Smooth muscle cell (in vitro differentiated cells): ENCODE results near the gene BZW2. TPM values are rescaled to one million over a fixed set of nuclear protein-coding genes. Genes with fewer than 3 reads are reported as not detected.
"Not testable (repeated sequence)": the region's sequence is repeated elsewhere in the genome, so short reads cannot be mapped to it uniquely, and the experiment has no call there.

ENCODE experiments used
- DNase-seq: peaks from one replicate; lab custom pipeline; 2025; ENCODE audit not compliant: unreplicated experiment; lab: John Stamatoyannopoulos, UW
- H2AFZ ChIP-seq: fragments of 200-600 bp; sonication (generic); 2 replicates; pipeline ENCODE4 v1.6.0; 2016; ENCODE audit warnings: antibody characterized with exemption, low read depth, mild to moderate bottlenecking
- H3F3A ChIP-seq: fragments of 200-600 bp; sonication (generic); 2 replicates; pipeline ENCODE4 v1.6.0; 2017; ENCODE audit warnings: antibody characterized with exemption, low read depth
- H3K27ac ChIP-seq: fragments of 200-600 bp; sonication (generic); 2 replicates; pipeline ENCODE4 v1.5.1; 2016; ENCODE audit warnings: low read depth, mild to moderate bottlenecking
- H3K27me3 ChIP-seq: fragments of 200-600 bp; sonication (generic); 2 replicates; pipeline ENCODE4 v1.6.1; 2016; ENCODE audit warnings: low read depth, mild to moderate bottlenecking
- H3K36me3 ChIP-seq: fragments of 200-600 bp; sonication (generic); 2 replicates; pipeline ENCODE4 v1.5.1; 2016; ENCODE audit warnings: low read depth
- H3K4me1 ChIP-seq: fragments of 200-600 bp; sonication (generic); 2 replicates; pipeline ENCODE4 v1.5.1; 2016; ENCODE audit warnings: low read depth
- H3K4me2 ChIP-seq: fragments of 200-600 bp; sonication (generic); 2 replicates; pipeline ENCODE4 v1.6.0; 2016; ENCODE audit warnings: mild to moderate bottlenecking
- H3K4me3 ChIP-seq: fragments of 200-600 bp; sonication (generic); 2 replicates; pipeline ENCODE4 v1.5.1; 2016; ENCODE audit warnings: mild to moderate bottlenecking
- H3K79me2 ChIP-seq: fragments of 200-600 bp; sonication (generic); 2 replicates; pipeline ENCODE4 v1.6.0; 2016; ENCODE audit warnings: low read depth, mild to moderate bottlenecking
- H3K9ac ChIP-seq: fragments of 200-600 bp; sonication (generic); 2 replicates; pipeline ENCODE4 v1.6.0; 2016; ENCODE audit warnings: low read depth
- H3K9me3 ChIP-seq: fragments of 200-600 bp; sonication (generic); replicated peaks from 2 replicates; pipeline ENCODE4 v1.5.1; 2016; ENCODE audit warnings: low read depth
- H4K20me1 ChIP-seq: fragments of 200-600 bp; sonication (generic); 2 replicates; pipeline ENCODE4 v1.6.0; 2016; ENCODE audit warnings: low read depth
- WGBS: methylation state at CpG from one replicate; pipeline ENCODE4 v1.1.7; 2016; ENCODE audit warnings: low lambda C conversion rate; 5-methylcytosine and 5-hydroxymethylcytosine counted together
- polyA plus RNA-seq: library from polyadenylated mRNA; unstranded; fragments of >200 nt; fragmentation: Nextera tagmentation; extraction: Ambion mirVana; gene quantifications from 2 replicates; pipeline ENCODE4 v1.2.1, GENCODE V29; 2016
- total RNA-seq: library from RNA; depleted of rRNA; stranded (reverse); fragments of >200 nt; gene quantifications from 2 replicates; pipeline ENCODE4 v1.2.3, GENCODE V29; 2014
- TF ChIP-seq, protein P1 (sequence below): fragments of 200-600 bp; sonication (generic); IDR thresholded peaks from 2 replicates; pipeline ENCODE4 v1.5.1; 2017; ENCODE audit warnings: borderline replicate concordance, mild to moderate bottlenecking, antibody characterized with exemption; ENCODE audit not compliant: insufficient read depth, poor library complexity, severe bottlenecking

The BZW2 gene
- total and polyA plus RNA-seq, 2 experiments from 2014 or later = 56.1 to 83.7 TPM

DNA sequence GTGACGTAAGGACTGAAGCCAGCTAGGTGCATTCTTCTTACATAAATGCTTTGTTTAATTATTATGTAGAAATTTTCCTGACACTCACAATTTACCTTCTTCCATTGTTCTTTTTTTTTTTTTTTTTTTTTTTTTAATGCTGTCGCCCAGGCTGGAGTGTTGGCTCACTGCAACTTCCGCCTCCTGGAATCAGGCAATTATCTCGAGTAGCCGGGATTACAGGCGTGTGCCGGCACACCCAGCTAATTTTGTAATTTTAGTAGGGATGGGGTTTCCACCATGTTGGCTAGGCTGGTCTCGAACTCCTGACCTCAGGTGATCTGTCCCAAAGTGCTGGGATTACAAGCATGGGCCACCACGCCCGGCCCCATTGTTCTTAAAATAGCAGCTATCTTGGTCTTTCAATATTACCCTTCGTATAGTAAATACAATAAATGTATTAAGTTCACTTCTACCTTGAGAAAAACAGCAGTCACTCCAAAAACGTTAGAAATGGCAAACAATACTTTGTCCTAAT lies 32.1 kb downstream of the BZW2 start:
- 86% methylated on average over 12 of the region's 12 CpGs for WGBS

DNA sequence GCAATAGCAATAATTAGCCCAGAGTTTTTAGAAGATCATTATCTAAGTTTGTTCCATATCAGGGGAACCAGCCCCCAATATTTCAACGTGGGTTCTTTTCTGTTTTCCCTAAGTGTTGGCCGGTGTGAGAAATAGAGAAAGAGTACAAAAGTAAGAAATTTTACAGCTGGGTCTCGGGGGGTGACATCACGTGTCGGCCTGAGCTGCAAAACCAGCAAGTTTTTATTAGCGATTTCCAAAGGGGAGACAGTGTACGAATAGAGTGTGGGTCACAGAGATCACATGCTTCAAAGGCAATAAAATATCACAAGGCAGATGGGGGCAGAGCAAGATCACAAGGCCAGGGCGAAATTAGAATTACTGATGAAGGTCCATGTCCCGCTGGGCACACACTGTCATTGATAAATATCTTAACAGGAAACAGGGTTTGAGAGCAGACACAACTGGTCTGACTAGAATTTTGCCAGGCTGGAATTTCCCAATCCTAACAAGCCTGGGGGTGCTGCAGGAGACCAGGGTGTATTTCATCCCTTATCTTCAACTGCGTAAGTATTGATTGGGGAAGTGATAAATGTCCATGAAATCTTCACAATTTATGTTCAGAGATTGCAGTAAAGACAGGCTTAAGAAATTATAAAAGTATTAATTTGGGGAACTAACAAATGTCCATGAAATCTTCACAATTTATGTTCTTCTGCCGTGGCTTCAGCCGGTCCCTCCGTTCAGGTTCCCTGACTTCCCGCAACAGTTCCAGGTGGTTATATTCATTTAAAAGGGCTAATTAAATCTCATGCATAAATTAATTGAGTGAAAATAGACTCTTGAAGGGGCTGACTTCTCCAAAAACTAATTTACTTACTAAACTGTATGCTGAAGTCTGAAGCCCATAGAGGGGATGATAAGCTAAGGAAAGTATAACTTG lies 32.9 kb downstream of the BZW2 start:
- Histone ChIP-seq H3K36me3 (peaks cover 22% of the 10 kb centered on the region), H3K27ac (peak overlapping the region; percentile 17)
- H3K4me3 ChIP-seq, H4K20me1 ChIP-seq, H3K27me3 ChIP-seq, H3K9me3 ChIP-seq, H3K4me1 ChIP-seq, H3F3A ChIP-seq, H3K9ac ChIP-seq, H3K4me2 ChIP-seq, H3K79me2 ChIP-seq, H2AFZ ChIP-seq, DNase-seq: not testable (repeated sequence)
- WGBS = 61% methylated on average over 14 of the region's 14 CpGs

More for the DNA sequence above, 32.1 kb downstream of the BZW2 start:
- H3K79me2 ChIP-seq = peaks cover 13% of the 10 kb centered on the region
- DNase-seq = no peak
- no peaks in the 10 kb centered on the region for H4K20me1 ChIP-seq
- TF ChIP-seq, protein P1, sequence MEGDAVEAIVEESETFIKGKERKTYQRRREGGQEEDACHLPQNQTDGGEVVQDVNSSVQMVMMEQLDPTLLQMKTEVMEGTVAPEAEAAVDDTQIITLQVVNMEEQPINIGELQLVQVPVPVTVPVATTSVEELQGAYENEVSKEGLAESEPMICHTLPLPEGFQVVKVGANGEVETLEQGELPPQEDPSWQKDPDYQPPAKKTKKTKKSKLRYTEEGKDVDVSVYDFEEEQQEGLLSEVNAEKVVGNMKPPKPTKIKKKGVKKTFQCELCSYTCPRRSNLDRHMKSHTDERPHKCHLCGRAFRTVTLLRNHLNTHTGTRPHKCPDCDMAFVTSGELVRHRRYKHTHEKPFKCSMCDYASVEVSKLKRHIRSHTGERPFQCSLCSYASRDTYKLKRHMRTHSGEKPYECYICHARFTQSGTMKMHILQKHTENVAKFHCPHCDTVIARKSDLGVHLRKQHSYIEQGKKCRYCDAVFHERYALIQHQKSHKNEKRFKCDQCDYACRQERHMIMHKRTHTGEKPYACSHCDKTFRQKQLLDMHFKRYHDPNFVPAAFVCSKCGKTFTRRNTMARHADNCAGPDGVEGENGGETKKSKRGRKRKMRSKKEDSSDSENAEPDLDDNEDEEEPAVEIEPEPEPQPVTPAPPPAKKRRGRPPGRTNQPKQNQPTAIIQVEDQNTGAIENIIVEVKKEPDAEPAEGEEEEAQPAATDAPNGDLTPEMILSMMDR = no peak
- peaks cover 19% of the 10 kb centered on the region for H3K36me3 ChIP-seq
- H3K27me3 ChIP-seq = no peaks in the 10 kb centered on the region
- H3K9ac ChIP-seq = no peak overlapping the region
- no peak overlapping the region for H3K4me3 ChIP-seq
- H2AFZ ChIP-seq = no peak overlapping the region
- H3K9me3 ChIP-seq = no peaks in the 10 kb centered on the region
- no peaks in the 10 kb centered on the region for H3F3A ChIP-seq
- H3K4me1 ChIP-seq = no peaks in the 10 kb centered on the region
- peak overlapping the region; percentile 17 for H3K27ac ChIP-seq
- H3K4me2 ChIP-seq = no peak overlapping the region

DNA sequence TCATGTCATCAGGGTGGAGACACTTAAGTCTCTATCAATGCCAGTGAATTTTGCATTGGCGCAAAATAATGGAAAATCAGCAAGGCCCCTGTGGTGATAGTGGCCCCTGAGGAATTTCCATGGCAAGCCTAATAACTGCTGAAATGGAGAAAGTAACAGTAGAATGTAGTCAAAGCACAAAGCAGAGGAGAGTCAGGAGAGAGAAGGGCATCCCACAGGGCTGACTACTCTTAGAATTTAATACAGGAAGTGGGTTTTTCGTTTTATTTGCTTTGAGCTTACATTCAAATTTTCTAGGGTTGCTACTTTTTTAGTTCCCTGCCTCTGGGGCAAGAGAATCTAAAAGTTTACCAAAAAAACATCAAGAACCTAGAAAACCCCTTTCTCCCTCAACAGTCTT lies 39.0 kb downstream of the BZW2 start:
- H3K27ac ChIP-seq = peak overlapping the region; percentile 61

DNA sequence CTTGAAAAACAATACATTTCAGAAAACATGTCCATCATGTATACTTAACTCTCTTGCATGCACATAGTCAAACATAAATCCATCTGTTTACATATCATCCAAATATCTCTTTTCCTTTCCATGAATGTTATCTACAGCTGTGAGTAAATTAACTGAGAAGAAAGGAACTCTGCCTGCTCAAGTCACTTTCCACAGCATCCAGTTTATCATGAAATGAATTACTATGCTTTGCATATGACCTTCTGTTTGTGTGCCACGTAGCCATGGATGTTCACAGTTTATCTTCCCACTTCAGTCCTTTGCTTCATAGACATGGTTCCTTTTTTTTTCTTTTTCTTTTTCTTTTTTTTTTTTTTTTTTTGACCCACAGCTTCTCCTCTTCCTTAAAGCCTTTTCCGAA lies 39.6 kb downstream of the BZW2 start:
- H3K27ac ChIP-seq = peak overlapping the region; percentile 61
- TF ChIP-seq, protein P1 = no peak
- H3K4me1 ChIP-seq = peaks cover 3% of the 10 kb centered on the region
- H3K4me3 ChIP-seq = no peak overlapping the region
- peaks cover 5% of the 10 kb centered on the region for H3F3A ChIP-seq
- peaks cover 25% of the 10 kb centered on the region for H3K36me3 ChIP-seq
- H4K20me1 ChIP-seq = no peaks in the 10 kb centered on the region
- peak overlapping the region; percentile 4 for H3K4me2 ChIP-seq
- WGBS = 67% methylated on average over 2 of the region's 2 CpGs
- DNase-seq = no peak
- H3K9ac ChIP-seq = no peak overlapping the region
- no peak overlapping the region for H2AFZ ChIP-seq
- no peaks in the 10 kb centered on the region for H3K9me3 ChIP-seq
- H3K79me2 ChIP-seq = no peaks in the 10 kb centered on the region
- H3K27me3 ChIP-seq = no peaks in the 10 kb centered on the region

More for the DNA sequence above, 39.0 kb downstream of the BZW2 start:
- Histone ChIP-seq H3K4me1 (peaks cover 3% of the 10 kb centered on the region), H3K79me2 (no peaks in the 10 kb centered on the region), H2AFZ (no peak overlapping the region), H3K9ac (no peak overlapping the region), H4K20me1 (no peaks in the 10 kb centered on the region), H3K4me3 (no peak overlapping the region), H3K4me2 (peak overlapping the region; percentile 4), H3K36me3 (peaks cover 24% of the 10 kb centered on the region), H3K27me3 (no peaks in the 10 kb centered on the region), H3K9me3 (no peaks in the 10 kb centered on the region), H3F3A (peaks cover 5% of the 10 kb centered on the region)
- DNase-seq = no peak
- WGBS = 73% methylated on average over 2 of the region's 2 CpGs
- TF ChIP-seq, protein P1 = no peak
